ENCODE data around the gene SMOC1. TPM values are rescaled to one million over a fixed set of nuclear protein-coding genes. Genes with fewer than 3 reads are reported as not detected.

Gene SMOC1
- total RNA-seq, 1 donor from 2014 or later: 0.38 TPM

DNA sequence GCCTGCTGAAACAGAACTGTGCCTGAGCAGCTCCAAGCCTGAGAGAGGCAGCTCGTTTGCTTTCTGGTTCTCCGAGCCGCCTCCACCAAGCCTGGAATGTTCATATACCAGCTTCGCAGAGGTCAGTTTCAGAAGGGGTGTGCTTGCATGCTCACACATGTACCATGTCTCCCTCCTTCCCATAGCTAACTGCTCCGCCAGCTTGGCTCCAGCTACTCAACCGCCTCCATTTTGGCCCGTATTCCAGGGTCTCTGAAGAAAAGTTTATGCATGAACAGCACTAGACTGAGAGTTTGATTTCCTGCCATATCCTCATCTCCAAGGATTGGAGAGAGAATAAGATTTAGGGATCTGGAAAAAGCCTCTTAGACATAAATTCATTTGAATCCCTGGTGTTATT lies 103.7 kb downstream of the SMOC1 start:
- Mint-ChIP-seq H3K4me3 (ENCODE audit: unreplicated experiment) (no peak overlapping the region), H3K4me1 (ENCODE audit: unreplicated experiment) (peaks cover 3% of the 10 kb centered on the region), H3K36me3 (ENCODE audit: low read depth, unreplicated experiment) (no peaks in the 10 kb centered on the region), H3K27me3 (ENCODE audit: unreplicated experiment) (peaks cover 5% of the 10 kb centered on the region), H3K27ac (ENCODE audit: unreplicated experiment) (no peak overlapping the region), H3K9me3 (ENCODE audit: unreplicated experiment) (no peaks in the 10 kb centered on the region)
- no peak for DNase-seq (ENCODE audit: low spot score)
- TF ChIP-seq, protein P1, sequence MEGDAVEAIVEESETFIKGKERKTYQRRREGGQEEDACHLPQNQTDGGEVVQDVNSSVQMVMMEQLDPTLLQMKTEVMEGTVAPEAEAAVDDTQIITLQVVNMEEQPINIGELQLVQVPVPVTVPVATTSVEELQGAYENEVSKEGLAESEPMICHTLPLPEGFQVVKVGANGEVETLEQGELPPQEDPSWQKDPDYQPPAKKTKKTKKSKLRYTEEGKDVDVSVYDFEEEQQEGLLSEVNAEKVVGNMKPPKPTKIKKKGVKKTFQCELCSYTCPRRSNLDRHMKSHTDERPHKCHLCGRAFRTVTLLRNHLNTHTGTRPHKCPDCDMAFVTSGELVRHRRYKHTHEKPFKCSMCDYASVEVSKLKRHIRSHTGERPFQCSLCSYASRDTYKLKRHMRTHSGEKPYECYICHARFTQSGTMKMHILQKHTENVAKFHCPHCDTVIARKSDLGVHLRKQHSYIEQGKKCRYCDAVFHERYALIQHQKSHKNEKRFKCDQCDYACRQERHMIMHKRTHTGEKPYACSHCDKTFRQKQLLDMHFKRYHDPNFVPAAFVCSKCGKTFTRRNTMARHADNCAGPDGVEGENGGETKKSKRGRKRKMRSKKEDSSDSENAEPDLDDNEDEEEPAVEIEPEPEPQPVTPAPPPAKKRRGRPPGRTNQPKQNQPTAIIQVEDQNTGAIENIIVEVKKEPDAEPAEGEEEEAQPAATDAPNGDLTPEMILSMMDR (IDR thresholded peaks at IDR 0.05; ENCODE audit: unreplicated experiment): no peak

DNA sequence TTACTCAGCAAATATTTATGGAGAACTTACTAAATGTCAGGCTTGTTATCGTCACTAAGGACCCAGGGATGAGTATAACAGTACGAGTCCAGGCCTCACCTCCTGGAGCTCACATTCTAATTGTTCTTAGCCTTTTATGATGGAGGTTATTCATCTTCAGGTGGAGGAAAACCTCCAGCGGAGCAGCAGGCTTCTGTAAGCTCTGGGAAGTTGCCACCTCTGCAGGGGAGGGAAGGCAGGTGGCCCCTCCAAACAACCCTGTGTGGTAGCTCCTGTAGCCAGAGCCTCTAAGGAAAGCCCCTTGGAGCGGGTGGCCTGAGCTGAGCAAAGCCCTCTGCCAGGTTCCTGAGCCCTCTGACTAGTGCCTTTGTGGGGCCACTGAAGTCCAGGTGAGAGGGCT lies 104.1 kb downstream of the SMOC1 start:
- H3K36me3 Mint-ChIP-seq (ENCODE audit: low read depth, unreplicated experiment): no peaks in the 10 kb centered on the region
- peaks cover 5% of the 10 kb centered on the region for H3K4me1 Mint-ChIP-seq (ENCODE audit: unreplicated experiment)
- no peak overlapping the region for H3K4me3 Mint-ChIP-seq (ENCODE audit: unreplicated experiment)
- H3K27me3 Mint-ChIP-seq (ENCODE audit: unreplicated experiment): peaks cover 5% of the 10 kb centered on the region
- H3K27ac Mint-ChIP-seq (ENCODE audit: unreplicated experiment): no peak overlapping the region
- DNase-seq (ENCODE audit: low spot score): no peak
- H3K9me3 Mint-ChIP-seq (ENCODE audit: unreplicated experiment): no peaks in the 10 kb centered on the region
- TF ChIP-seq, protein P1 (IDR thresholded peaks at IDR 0.05; ENCODE audit: unreplicated experiment): no peak

DNA sequence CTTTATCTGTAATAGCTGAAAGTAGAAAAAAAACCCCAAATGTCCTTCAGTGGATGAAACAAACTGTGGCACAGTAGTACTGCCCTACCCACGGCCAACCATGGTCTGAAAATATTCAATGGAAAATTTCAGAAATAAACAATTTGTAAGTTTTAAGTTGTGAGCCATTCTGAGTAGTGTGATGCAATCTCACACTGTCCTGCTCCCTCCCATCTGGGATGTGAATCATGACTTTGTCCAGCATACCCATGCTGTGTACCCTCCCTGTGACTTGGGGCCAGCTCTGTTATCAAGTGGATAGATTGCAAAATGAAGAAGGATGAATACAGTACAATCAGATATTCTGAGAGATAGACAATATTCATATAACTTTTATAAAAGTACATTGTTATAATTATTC lies 106.2 kb downstream of the SMOC1 start:
- Mint-ChIP-seq H3K27ac (ENCODE audit: unreplicated experiment) (no peak overlapping the region), H3K9me3 (ENCODE audit: unreplicated experiment) (no peaks in the 10 kb centered on the region), H3K4me3 (ENCODE audit: unreplicated experiment) (no peak overlapping the region), H3K27me3 (ENCODE audit: unreplicated experiment) (no peaks in the 10 kb centered on the region), H3K4me1 (ENCODE audit: unreplicated experiment) (peaks cover 5% of the 10 kb centered on the region), H3K36me3 (ENCODE audit: low read depth, unreplicated experiment) (no peaks in the 10 kb centered on the region)
- TF ChIP-seq, protein P1 (IDR thresholded peaks at IDR 0.05; ENCODE audit: unreplicated experiment): no peak
- no peak for DNase-seq (ENCODE audit: low spot score)

DNA sequence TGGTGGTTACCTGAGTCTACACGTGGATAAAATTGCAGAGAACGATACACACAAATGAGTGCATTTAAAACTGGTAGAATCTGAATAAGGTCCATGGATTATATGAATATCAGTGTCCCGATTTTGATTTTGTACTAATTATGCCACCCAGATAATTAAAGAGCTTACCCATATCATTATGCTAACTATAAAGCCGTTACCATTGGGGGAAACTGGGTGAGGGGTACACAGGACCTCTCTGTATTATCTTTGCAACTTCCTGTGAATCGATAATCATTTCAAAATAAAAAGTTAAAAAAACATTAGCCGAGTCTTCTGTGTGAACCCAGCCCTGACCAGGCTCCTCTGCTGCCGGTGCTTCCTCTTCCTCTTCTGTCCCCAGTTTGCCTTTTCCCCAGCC lies 107.1 kb downstream of the SMOC1 start:
- Mint-ChIP-seq H3K36me3 (ENCODE audit: low read depth, unreplicated experiment) (no peaks in the 10 kb centered on the region), H3K9me3 (ENCODE audit: unreplicated experiment) (no peaks in the 10 kb centered on the region), H3K27me3 (ENCODE audit: unreplicated experiment) (no peaks in the 10 kb centered on the region), H3K4me1 (ENCODE audit: unreplicated experiment) (peaks cover 5% of the 10 kb centered on the region), H3K27ac (ENCODE audit: unreplicated experiment) (no peak overlapping the region), H3K4me3 (ENCODE audit: unreplicated experiment) (no peak overlapping the region)
- no peak for DNase-seq (ENCODE audit: low spot score)
- TF ChIP-seq, protein P1 (IDR thresholded peaks at IDR 0.05; ENCODE audit: unreplicated experiment): no peak

DNA sequence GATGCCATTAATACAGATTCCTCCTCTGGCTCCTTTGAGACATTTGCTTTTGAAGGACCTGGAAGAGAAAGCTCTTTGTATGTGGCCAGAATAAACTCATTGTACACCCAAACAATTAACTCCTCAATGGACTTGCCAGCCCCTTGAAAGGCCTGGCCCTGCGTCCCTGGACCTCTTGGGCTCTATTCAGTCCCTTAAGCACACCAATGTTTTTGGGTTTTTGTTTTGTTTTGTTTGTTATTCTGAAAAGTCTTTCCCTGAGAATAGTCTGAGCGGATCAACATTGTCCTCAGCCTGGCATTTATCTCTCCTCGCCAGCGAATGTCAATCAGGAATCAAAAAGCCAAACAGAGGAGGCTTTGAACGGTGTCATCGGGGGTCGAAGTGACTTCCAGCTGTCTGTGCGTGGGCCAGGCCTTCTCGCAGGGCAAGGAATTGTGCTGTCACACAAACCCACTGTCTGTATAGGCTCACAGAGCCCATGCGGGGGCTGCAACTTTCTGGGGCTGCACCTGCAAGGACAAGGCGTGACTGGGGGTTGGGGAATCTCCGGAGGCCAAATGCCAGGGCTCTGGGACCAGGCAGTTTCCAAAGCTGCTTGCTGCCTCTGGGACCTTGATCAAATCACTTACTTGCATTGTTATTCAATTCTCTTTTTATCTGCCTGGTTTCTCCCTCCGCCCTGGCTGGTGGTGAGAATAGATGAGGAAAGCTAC lies 108.3 kb downstream of the SMOC1 start:
- Mint-ChIP-seq H3K36me3 (ENCODE audit: low read depth, unreplicated experiment) (no peaks in the 10 kb centered on the region), H3K9me3 (ENCODE audit: unreplicated experiment) (no peaks in the 10 kb centered on the region), H3K27me3 (ENCODE audit: unreplicated experiment) (no peaks in the 10 kb centered on the region), H3K27ac (ENCODE audit: unreplicated experiment) (no peak overlapping the region), H3K4me1 (ENCODE audit: unreplicated experiment) (peaks cover 5% of the 10 kb centered on the region), H3K4me3 (ENCODE audit: unreplicated experiment) (no peak overlapping the region)
- TF ChIP-seq, protein P1 (IDR thresholded peaks at IDR 0.05; ENCODE audit: unreplicated experiment): no peak
- no peak for DNase-seq (ENCODE audit: low spot score)
